ENCODE measurements around the gene ABCC1. TPM values are rescaled to one million over a fixed set of nuclear protein-coding genes. Genes with fewer than 3 reads are reported as not detected.
"Not testable (repeated sequence)": the region's sequence is repeated elsewhere in the genome, so short reads cannot be mapped to it uniquely, and the experiment has no call there.

The ABCC1 gene
- total and polyA plus RNA-seq, 12 donors: 6.1 to 32.8 (median 21.6) TPM

DNA sequence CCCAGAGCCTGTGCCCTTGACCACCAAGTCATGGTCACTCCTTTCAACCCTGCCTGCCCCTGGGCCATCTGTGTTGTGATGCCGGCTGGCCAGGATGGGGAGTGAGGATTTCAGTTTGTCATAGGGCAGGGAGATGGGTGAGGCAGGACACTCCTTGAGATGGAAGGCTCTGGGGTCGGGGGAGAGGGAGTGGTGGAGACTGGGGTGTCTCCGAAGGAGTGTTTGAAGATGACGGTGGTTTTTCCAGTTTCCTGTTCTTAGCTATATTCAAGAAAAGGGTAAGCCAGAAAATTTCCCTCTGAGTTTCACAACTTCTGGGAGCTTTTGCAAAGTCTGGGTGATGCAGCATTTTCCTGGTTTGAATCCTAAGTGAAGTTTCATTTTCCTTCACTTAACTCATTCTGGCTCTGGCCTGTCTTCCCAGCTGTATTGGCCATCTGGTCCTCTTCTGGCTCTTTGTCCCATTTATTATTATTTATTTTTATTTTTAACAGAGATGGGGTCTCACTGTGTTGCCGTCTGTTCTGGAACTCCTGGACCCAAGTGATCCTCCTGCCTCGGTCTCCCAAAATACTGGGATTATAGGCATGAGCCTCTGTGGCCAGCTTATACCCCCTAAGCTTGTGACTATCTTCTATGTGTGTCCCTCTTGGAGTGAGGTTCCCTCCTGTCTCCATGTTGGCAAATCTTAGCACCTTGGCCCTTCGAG is 27.7 kb downstream of the ABCC1 start:
- no peak for TF ChIP-seq CTCF (IDR thresholded peaks at IDR 0.05)
- DNase-seq (no peak), ATAC-seq (peak; percentile 46 to 86 (median 71))
- intact Hi-C loops (cut with DNase I): no loop called here
- no peaks in the 10 kb centered on the region for H3K27me3 ChIP-seq
- peaks cover 0 to 17% (median 0%) of the 10 kb centered on the region in 9 donors for H3K36me3 ChIP-seq
- no peak overlapping the region for H3K4me3 ChIP-seq
- peak overlapping the region in 9 of 10 donors; percentile 7 to 87 (median 73) for H3K27ac ChIP-seq
- H3K9me3 ChIP-seq: peaks cover 0 to 46% (median 12%) of the 10 kb centered on the region in 11 donors
- 77 to 83% methylated on average over 7 of the region's 7 CpGs for WGBS, 2 donors
- peaks cover 3 to 53% (median 26%) of the 10 kb centered on the region in 9 donors for H3K4me1 ChIP-seq

DNA sequence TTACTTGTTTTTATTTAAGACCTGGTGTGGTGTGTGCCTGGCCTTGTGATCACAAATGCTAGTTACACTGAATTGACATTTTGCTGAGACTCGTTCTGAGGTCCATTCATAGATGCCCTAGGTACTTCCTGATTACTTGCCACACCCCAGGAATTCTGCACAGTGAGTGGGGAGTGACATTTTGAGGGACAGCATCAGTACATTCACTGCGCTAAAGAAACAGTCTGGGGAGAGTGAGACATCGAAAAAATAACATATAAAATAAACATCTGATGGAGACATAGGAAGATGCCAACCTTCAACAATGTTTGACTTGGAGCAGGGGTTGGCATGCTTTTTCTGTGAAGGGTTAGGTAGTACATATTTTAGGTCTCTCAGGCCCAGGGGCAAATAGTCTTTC is 30.4 kb downstream of the ABCC1 start:
- Histone ChIP-seq H3K27ac (no peak overlapping the region), H3K4me3 (no peak overlapping the region), H3K4me1 (peaks cover 2 to 56% (median 31%) of the 10 kb centered on the region in 9 donors), H3K36me3 (peaks cover 0 to 12% (median 0%) of the 10 kb centered on the region in 9 donors), H3K27me3 (no peaks in the 10 kb centered on the region), H3K9me3 (peaks cover 0 to 48% (median 7%) of the 10 kb centered on the region in 11 donors)
- WGBS, 2 donors: 83 to 89% methylated on average over 3 of the region's 3 CpGs
- intact Hi-C loops (cut with DNase I): no loop called here
- ATAC-seq (no peak), DNase-seq (no peak)
- TF ChIP-seq CTCF (IDR thresholded peaks at IDR 0.05): no peak

- Histone ChIP-seq H3K4me1 (peaks cover 2 to 56% (median 28%) of the 10 kb centered on the region in 9 donors), H3K9me3 (peaks cover 0 to 48% (median 7%) of the 10 kb centered on the region in 11 donors), H3K27ac (no peak overlapping the region), H3K4me3 (no peak overlapping the region), H3K36me3 (peaks cover 0 to 12% (median 0%) of the 10 kb centered on the region in 9 donors), H3K27me3 (no peaks in the 10 kb centered on the region)
- no peak for DNase-seq
- no peak for TF ChIP-seq CTCF (IDR thresholded peaks at IDR 0.05)
- ATAC-seq: no peak
- 67 to 83% methylated on average over 3 of the region's 3 CpGs for WGBS, 2 donors
- intact Hi-C loops (cut with DNase I): no loop called here
These were observed 30.9 kb downstream of the ABCC1 start for GRCh38 chr16:15980329-15980728.

- H3K4me3 ChIP-seq: no peak overlapping the region
- peaks cover 0 to 48% (median 7%) of the 10 kb centered on the region in 11 donors for H3K9me3 ChIP-seq
- intact Hi-C loops (cut with DNase I): no loop called here
- peaks cover 0 to 12% (median 0%) of the 10 kb centered on the region in 9 donors for H3K36me3 ChIP-seq
- 66 to 84% methylated on average over 3 of the region's 3 CpGs for WGBS, 2 donors
- no peaks in the 10 kb centered on the region for H3K27me3 ChIP-seq
- peaks cover 2 to 47% (median 26%) of the 10 kb centered on the region in 9 donors for H3K4me1 ChIP-seq
- TF ChIP-seq CTCF (IDR thresholded peaks at IDR 0.05): no peak
- DNase-seq (no peak), ATAC-seq (no peak)
- H3K27ac ChIP-seq: no peak overlapping the region
These were observed 32.0 kb downstream of the ABCC1 start for GRCh38 chr16:15981382-15981781.

DNA sequence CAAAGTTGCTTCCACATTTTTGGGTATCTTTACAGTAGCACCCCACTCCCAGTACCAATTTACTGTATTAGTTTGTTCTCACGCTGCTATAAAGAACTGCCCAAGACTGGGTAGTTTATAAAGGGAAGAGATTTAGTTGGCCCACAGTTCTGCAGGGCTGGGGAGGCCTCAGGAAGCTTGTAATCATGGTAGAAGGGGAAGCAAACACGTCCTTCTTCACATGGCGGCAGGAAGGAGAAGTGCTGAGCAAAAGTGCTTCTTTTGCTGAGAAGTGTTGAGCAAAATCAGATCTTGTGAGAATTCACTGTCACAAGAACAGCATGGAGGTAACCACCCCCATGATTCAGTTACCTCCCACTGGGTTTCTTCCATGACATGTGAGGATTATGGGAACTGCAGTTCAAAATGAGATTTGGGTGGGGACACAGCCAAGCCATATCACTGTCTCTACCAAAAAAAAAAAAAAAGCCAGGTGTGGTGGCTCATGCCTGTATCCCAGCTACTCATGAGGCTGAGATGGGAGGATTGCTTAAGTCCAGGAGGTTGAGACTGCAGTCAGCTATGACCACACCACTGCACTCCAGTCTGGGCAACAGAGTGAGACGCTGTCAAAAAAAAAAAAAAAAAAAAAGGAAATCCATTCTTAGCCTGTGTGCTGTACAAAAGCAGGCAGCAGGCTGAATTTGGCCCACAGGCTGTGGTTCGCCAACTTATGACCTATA is 32.9 kb downstream of the ABCC1 start:
- 89 to 94% methylated on average over 5 of the region's 5 CpGs for WGBS, 2 donors
- intact Hi-C loops (cut with DNase I); DNase-seq; H3K4me3 ChIP-seq; ATAC-seq; H3K27me3 ChIP-seq: not testable (repeated sequence)
- peaks cover 0 to 11% (median 0%) of the 10 kb centered on the region in 9 donors for H3K36me3 ChIP-seq
- H3K4me1 ChIP-seq: peaks cover 2 to 39% (median 16%) of the 10 kb centered on the region in 9 donors
- peak overlapping the region in 1 of 10 donors; percentile 26 for H3K27ac ChIP-seq
- peaks cover 0 to 48% (median 7%) of the 10 kb centered on the region in 11 donors for H3K9me3 ChIP-seq
